Neuronal stem cell (in vitro differentiated cells): ENCODE measurements around the gene RPL22.

ENCODE experiments used
- DNase-seq: peaks from one replicate; pipeline ENCODE4 v3.0.0-alpha.2; 2013; ENCODE audit warnings: low spot score
- H2AFZ ChIP-seq: one replicate; pipeline ENCODE4 v1.6.1; 2013; ENCODE audit warnings: mild to moderate bottlenecking, low read length, inconsistent platforms
- H2AK5ac ChIP-seq: 2 replicates; pipeline ENCODE4 v1.6.1; 2013; ENCODE audit warnings: low read depth, mild to moderate bottlenecking, inconsistent platforms, low read length, moderate library complexity, mixed read lengths
- H2BK120ac ChIP-seq: 2 replicates; pipeline ENCODE4 v1.6.1; 2013; ENCODE audit warnings: low read depth, mild to moderate bottlenecking, inconsistent platforms, low read length, moderate library complexity, mixed read lengths
- H2BK12ac ChIP-seq: one replicate; pipeline ENCODE4 v1.6.1; 2013; ENCODE audit warnings: low read length, inconsistent platforms
- H2BK15ac ChIP-seq: 2 replicates; pipeline ENCODE4 v1.6.1; 2013; ENCODE audit warnings: mild to moderate bottlenecking, low read length, inconsistent platforms, mixed read lengths
- H2BK5ac ChIP-seq: one replicate; pipeline ENCODE4 v1.6.1; 2013; ENCODE audit warnings: inconsistent platforms, mild to moderate bottlenecking, low read length, moderate library complexity
- H3K14ac ChIP-seq: one replicate; pipeline ENCODE4 v1.6.1; 2013; ENCODE audit warnings: low read length, inconsistent platforms
- H3K18ac ChIP-seq: 2 replicates; pipeline ENCODE4 v1.6.1; 2013; ENCODE audit warnings: low read length, inconsistent platforms
- H3K23ac ChIP-seq: 2 replicates; pipeline ENCODE4 v1.6.1; 2013; ENCODE audit warnings: low read depth, mild to moderate bottlenecking, mixed read lengths, low read length, inconsistent platforms; ENCODE audit not compliant: poor library complexity
- H3K27ac ChIP-seq: replicated peaks from 3 replicates; pipeline ENCODE4 v1.5.1; 2013; ENCODE audit warnings: low read length, inconsistent platforms
- H3K27me3 ChIP-seq, 3 experiments: 2 replicates each; pipeline ENCODE4 v1.6.1; 2013; ENCODE audit warnings: low read length in 3 of 3, mild to moderate bottlenecking in 2 of 3, inconsistent platforms in 1 of 3, low read depth in 1 of 3, mixed read lengths in 1 of 3, moderate library complexity in 1 of 3; ENCODE audit not compliant: control insufficient read depth in 3 of 3, insufficient read depth in 3 of 3
- H3K36me3 ChIP-seq, 2 donors: replicated peaks in 1 of 2; 2 replicates each; pipeline ENCODE4 v1.6.1; 2013; ENCODE audit warnings: low read length in 2 of 2; ENCODE audit not compliant: control insufficient read depth in 2 of 2, insufficient read depth in 2 of 2
- H3K4ac ChIP-seq: 2 replicates; pipeline ENCODE4 v1.6.1; 2013; ENCODE audit warnings: inconsistent platforms, mild to moderate bottlenecking, low read length, moderate library complexity
- H3K4me1 ChIP-seq, 2 donors: 1 replicate in 1 of 2; 2 replicates in 1 of 2; pipeline ENCODE4 v1.6.1; 2013; ENCODE audit warnings: low read length in 2 of 2, low read depth in 1 of 2; ENCODE audit not compliant: control insufficient read depth in 2 of 2, insufficient read depth in 1 of 2
- H3K4me2 ChIP-seq: one replicate; pipeline ENCODE4 v1.6.1; 2013; ENCODE audit warnings: mild to moderate bottlenecking, low read length, inconsistent platforms; ENCODE audit not compliant: insufficient read depth, poor library complexity, severe bottlenecking
- H3K4me3 ChIP-seq, 2 donors: 2 replicates each; pipeline ENCODE4 v1.5.1; 2013; ENCODE audit warnings: low read length in 2 of 2, mild to moderate bottlenecking in 2 of 2, inconsistent platforms in 1 of 2, moderate library complexity in 1 of 2
- H3K79me1 ChIP-seq: one replicate; pipeline ENCODE4 v1.6.1; 2013; ENCODE audit warnings: low read depth, mild to moderate bottlenecking, inconsistent platforms, low read length, moderate library complexity
- H3K9ac ChIP-seq: one replicate; pipeline ENCODE4 v1.6.1; 2013; ENCODE audit warnings: mild to moderate bottlenecking, low read depth, low read length, inconsistent platforms; ENCODE audit not compliant: poor library complexity
- H3K9me3 ChIP-seq, 2 donors: replicated peaks in 1 of 2; 2 replicates each; pipeline versions ENCODE3 to v1.6.1; 2013; ENCODE audit warnings: low read length in 2 of 2, mild to moderate bottlenecking in 2 of 2, inconsistent platforms in 1 of 2, low read depth in 1 of 2, mixed read lengths in 1 of 2, moderate library complexity in 1 of 2; ENCODE audit not compliant: control insufficient read depth in 2 of 2, insufficient read depth in 1 of 2
- H4K8ac ChIP-seq: one replicate; pipeline ENCODE4 v1.6.1; 2013; ENCODE audit warnings: low read depth, mild to moderate bottlenecking, inconsistent platforms, low read length, moderate library complexity
- H4K91ac ChIP-seq: one replicate; pipeline ENCODE4 v1.6.1; 2013; ENCODE audit warnings: low read length, low read depth, mild to moderate bottlenecking, inconsistent platforms; ENCODE audit not compliant: poor library complexity
- WGBS, 2 donors: extraction: QIAGEN DNeasy Blood & Tissue Kit; methylation state at CpG; one replicate each; pipeline ENCODE4 v1.1.7; 2013; ENCODE audit warnings: missing lambda C conversion rate in 2 of 2, mixed read lengths in 1 of 2; ENCODE audit not compliant: insufficient read length in 2 of 2, insufficient replicate concordance in 1 of 2; ENCODE audit errors: extremely low coverage in 2 of 2; 5-methylcytosine and 5-hydroxymethylcytosine counted together

RPL22 gene

GRCh38 chr1:6162773-6163172 lies 36.6 kb downstream of the RPL22 start:
- no peak overlapping the region for H3K4me2 ChIP-seq
- no peak overlapping the region for H2BK5ac ChIP-seq
- H3K4me3 ChIP-seq: no peak overlapping the region
- no peak overlapping the region for H2BK15ac ChIP-seq
- no peaks in the 10 kb centered on the region for H3K36me3 ChIP-seq
- WGBS, 2 donors: no CpG with 5 or more reads among the region's 13 CpGs
- H2AK5ac ChIP-seq: peak overlapping the region; percentile 46
- H3K23ac ChIP-seq: peak overlapping the region; percentile 65
- no peaks in the 10 kb centered on the region for H3K4me1 ChIP-seq
- H2AFZ ChIP-seq: no peak overlapping the region
- peak overlapping the region; percentile 71 for H3K14ac ChIP-seq
- no peak overlapping the region for H3K4ac ChIP-seq
- no peaks in the 10 kb centered on the region for H3K9me3 ChIP-seq
- H3K18ac ChIP-seq: no peak overlapping the region
- no peak overlapping the region for H3K9ac ChIP-seq
- no peak for DNase-seq
- H3K27me3 ChIP-seq: peaks cover 0 to 76% (median 2%) of the 10 kb centered on the region in 3 experiments
- no peak overlapping the region for H2BK120ac ChIP-seq
- H2BK12ac ChIP-seq: no peak overlapping the region
- H3K79me1 ChIP-seq: no peaks in the 10 kb centered on the region
- H4K91ac ChIP-seq: no peak overlapping the region
- no peak overlapping the region for H3K27ac ChIP-seq
- H4K8ac ChIP-seq: no peak overlapping the region

- Histone ChIP-seq H3K4ac (no peak overlapping the region), H2AFZ (no peak overlapping the region), H3K36me3 (no peaks in the 10 kb centered on the region), H2BK5ac (no peak overlapping the region), H3K23ac (no peak overlapping the region), H2BK12ac (no peak overlapping the region), H3K4me1 (peaks cover 0 to 2% of the 10 kb centered on the region in 2 donors), H2AK5ac (no peak overlapping the region), H3K18ac (no peak overlapping the region), H3K4me3 (no peak overlapping the region), H3K9ac (no peak overlapping the region), H4K91ac (no peak overlapping the region), H3K14ac (no peak overlapping the region), H3K4me2 (no peak overlapping the region), H3K79me1 (no peaks in the 10 kb centered on the region), H2BK120ac (no peak overlapping the region), H3K9me3 (no peaks in the 10 kb centered on the region), H4K8ac (no peak overlapping the region), H3K27me3 (peaks cover 0 to 76% (median 2%) of the 10 kb centered on the region in 3 experiments), H2BK15ac (no peak overlapping the region), H3K27ac (no peak overlapping the region)
- no CpG with 5 or more reads among the region's 7 CpGs for WGBS, 2 donors
- no peak for DNase-seq
Observed at GRCh38 chr1:6162341-6162740, 37.1 kb downstream of the RPL22 start.

GRCh38 chr1:6158181-6158580 lies 41.2 kb downstream of the RPL22 start:
- Histone ChIP-seq H3K23ac (no peak overlapping the region), H3K14ac (no peak overlapping the region), H3K9ac (no peak overlapping the region), H3K4ac (no peak overlapping the region), H3K79me1 (peaks cover 3% of the 10 kb centered on the region), H3K9me3 (no peaks in the 10 kb centered on the region), H3K4me1 (peaks cover 0 to 4% of the 10 kb centered on the region in 2 donors), H3K27ac (no peak overlapping the region), H2AK5ac (no peak overlapping the region), H4K8ac (no peak overlapping the region), H2AFZ (no peak overlapping the region), H3K4me3 (no peak overlapping the region), H4K91ac (no peak overlapping the region), H2BK120ac (no peak overlapping the region), H2BK5ac (no peak overlapping the region), H3K4me2 (no peak overlapping the region), H3K27me3 (peaks cover 0 to 67% (median 2%) of the 10 kb centered on the region in 3 experiments), H2BK12ac (no peak overlapping the region), H2BK15ac (no peak overlapping the region), H3K18ac (no peak overlapping the region), H3K36me3 (no peaks in the 10 kb centered on the region)
- no CpG with 5 or more reads among the region's 8 CpGs for WGBS, 2 donors
- DNase-seq: no peak

GRCh38 chr1:6157528-6158174 lies 41.7 kb downstream of the RPL22 start:
- no peak overlapping the region for H3K27ac ChIP-seq
- DNase-seq: no peak
- WGBS, 2 donors: no CpG with 5 or more reads among the region's 15 CpGs
- H3K14ac ChIP-seq: no peak overlapping the region
- no peak overlapping the region for H4K8ac ChIP-seq
- H3K9me3 ChIP-seq: no peaks in the 10 kb centered on the region
- peak overlapping the region; percentile 93 for H3K23ac ChIP-seq
- H2AK5ac ChIP-seq: peak overlapping the region; percentile 46
- no peaks in the 10 kb centered on the region for H3K36me3 ChIP-seq
- H3K9ac ChIP-seq: peak overlapping the region; percentile 30
- no peak overlapping the region for H3K4ac ChIP-seq
- H3K79me1 ChIP-seq: peaks cover 3% of the 10 kb centered on the region
- no peak overlapping the region for H2BK15ac ChIP-seq
- no peak overlapping the region for H3K4me3 ChIP-seq
- H3K18ac ChIP-seq: peak overlapping the region; percentile 76
- no peak overlapping the region for H3K4me2 ChIP-seq
- H2BK5ac ChIP-seq: no peak overlapping the region
- H3K4me1 ChIP-seq: peaks cover 0 to 4% of the 10 kb centered on the region in 2 donors
- peaks cover 0 to 66% (median 1%) of the 10 kb centered on the region in 3 experiments for H3K27me3 ChIP-seq
- no peak overlapping the region for H2BK12ac ChIP-seq
- no peak overlapping the region for H2AFZ ChIP-seq
- H2BK120ac ChIP-seq: no peak overlapping the region
- no peak overlapping the region for H4K91ac ChIP-seq
